Kidney (tissue), 14 donors: Measurements from ENCODE around the gene SFXN5. TPM values are rescaled to one million over a fixed set of nuclear protein-coding genes. Genes with fewer than 3 reads are reported as not detected.
"Not testable (repeated sequence)": the region's sequence is repeated elsewhere in the genome, so short reads cannot be mapped to it uniquely, and the experiment has no call there.

ENCODE experiments used
- DNase-seq, 5 donors: peaks; one replicate each; pipeline ENCODE4 v3.0.0-alpha.2; 2013 to 2020
- FAIRE-seq: peaks from 2 replicates; lab custom pipeline; 2012; peaks lifted over from hg19 to GRCh38; lab: Jason Lieb, UNC
- H3K27ac ChIP-seq, 2 donors: one replicate each; pipeline ENCODE4 v1.7.0; 2013; ENCODE audit warnings: low read depth in 2 of 2, low read length in 2 of 2, inconsistent platforms in 1 of 2
- H3K27me3 ChIP-seq: one replicate; pipeline ENCODE4 v1.7.1; 2013; ENCODE audit warnings: low read length, inconsistent platforms; ENCODE audit not compliant: control insufficient read depth, insufficient read depth
- H3K36me3 ChIP-seq, 3 donors: one replicate each; pipeline versions ENCODE4 v1.7.0 to v1.7.1; 2013; ENCODE audit warnings: low read length in 3 of 3, control low read depth in 1 of 3, inconsistent platforms in 1 of 3; ENCODE audit not compliant: insufficient read depth in 3 of 3, control insufficient read depth in 2 of 3
- H3K4me1 ChIP-seq, 3 donors: one replicate each; pipeline versions ENCODE4 v1.7.0 to v1.7.1; 2013; ENCODE audit warnings: low read length in 3 of 3, inconsistent platforms in 1 of 3, low read depth in 1 of 3; ENCODE audit not compliant: control insufficient read depth in 2 of 3, insufficient read depth in 2 of 3
- H3K4me3 ChIP-seq, 3 donors: one replicate each; pipeline versions ENCODE4 v1.7.0 to v1.8.1; 2013; ENCODE audit warnings: low read length in 3 of 3, control low read depth in 1 of 3, inconsistent platforms in 1 of 3
- H3K9ac ChIP-seq, 3 donors: one replicate each; pipeline versions ENCODE4 v1.7.0 to v1.7.1; 2013; ENCODE audit warnings: low read length in 3 of 3, control low read depth in 1 of 3, inconsistent platforms in 1 of 3
- H3K9me3 ChIP-seq, 3 donors: one replicate each; pipeline versions ENCODE4 v1.7.0 to v1.7.1; 2013; ENCODE audit warnings: low read length in 3 of 3, control low read depth in 1 of 3, inconsistent platforms in 1 of 3; ENCODE audit not compliant: control insufficient read depth in 2 of 3, insufficient read depth in 1 of 3
- intact Hi-C: fragments of 100-400 bp; cut with DNase I; formaldehyde crosslinking; loops from one replicate; pipeline ENCODE4 v1.11.1; 2022
- polyA plus RNA-seq: library from polyadenylated mRNA; stranded (reverse); fragments of 350-450 nt; fragmentation: Illumina TruSeq; extraction: RNeasy Lipid Tissue Mini Kit (QIAGEN cat#74804); gene quantifications from one replicate; pipeline ENCODE4 v1.2.3, GENCODE V29; 2014; ENCODE audit warnings: low read depth, low replicate concordance; ENCODE audit not compliant: insufficient read depth
- total RNA-seq: library from RNA; stranded (reverse); fragmentation: NEBNext Ultra II Directional; extraction: Animal tissue kit (Norgen Biotek cat#: 25700); gene quantifications from one replicate; pipeline ENCODE4 v1.2.1, GENCODE V29; 2021
- TF ChIP-seq, protein P1 (sequence below): IDR thresholded peaks from 3 replicates; pipeline ENCODE4 v1.5.1; 2012; ENCODE audit warnings: mild to moderate bottlenecking, moderate library complexity, borderline replicate concordance; ENCODE audit not compliant: insufficient read depth; ENCODE audit errors: extremely low read depth
- donor health status: control.
- donor health status: control.
- donor health status: control.
- donor health status: control.
- donor health status: control.
- donor health status: DM: yes; HTN: yes; CAD: no.
- donor health status: Normal renal cell carcinoma (clear cell type).

Gene SFXN5
- total and polyA plus RNA-seq, 2 donors from 2014 or later, result 21.4 to 35.9 TPM

DNA sequence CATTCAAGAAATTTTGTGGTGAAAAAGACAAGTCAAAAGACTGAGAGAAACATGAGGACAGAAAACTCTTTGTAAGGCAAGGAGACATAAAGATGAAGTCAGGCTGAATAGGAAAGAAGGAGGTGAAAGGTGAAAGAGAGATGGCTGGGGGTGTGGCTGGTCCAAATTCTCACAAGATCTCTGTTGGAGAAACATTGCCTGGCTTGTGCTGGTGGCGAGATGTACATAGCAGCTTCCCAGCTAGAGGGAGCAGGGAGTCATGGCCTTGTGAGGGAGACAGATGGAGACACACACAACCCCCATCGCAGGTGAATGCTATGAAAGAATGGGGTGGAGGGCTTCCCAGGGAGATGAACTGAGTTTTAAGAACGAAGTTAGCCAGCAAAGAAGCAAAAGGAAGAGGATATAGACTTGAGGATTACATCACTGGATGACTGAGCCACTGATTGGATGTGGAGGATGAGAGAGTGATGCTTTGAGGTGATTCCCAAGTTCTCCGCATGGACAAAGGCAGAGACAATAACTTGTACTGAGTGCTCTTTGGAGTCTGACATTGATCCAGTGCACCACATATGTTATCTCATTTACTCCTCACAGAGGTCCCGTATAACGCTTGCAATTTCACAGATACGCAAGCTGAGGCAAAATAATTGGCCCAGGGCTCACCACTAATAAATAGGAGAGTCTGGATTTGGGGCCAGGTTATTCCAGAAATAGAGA, 157.9 kb downstream of the SFXN5 start:
- DNase-seq, result peak in 1 of 5 donors; percentile 11
- Histone ChIP-seq H3K27ac (no peak overlapping the region), H3K4me3 (no peak overlapping the region), H3K9me3 (no peaks in the 10 kb centered on the region), H3K27me3 (peaks cover 46% of the 10 kb centered on the region), H3K36me3 (no peaks in the 10 kb centered on the region), H3K9ac (no peak overlapping the region), H3K4me1 (peaks cover 0 to 17% (median 14%) of the 10 kb centered on the region in 3 donors)
- FAIRE-seq, result no peak
- intact Hi-C loops, result no loop called here
- TF ChIP-seq, protein P1, sequence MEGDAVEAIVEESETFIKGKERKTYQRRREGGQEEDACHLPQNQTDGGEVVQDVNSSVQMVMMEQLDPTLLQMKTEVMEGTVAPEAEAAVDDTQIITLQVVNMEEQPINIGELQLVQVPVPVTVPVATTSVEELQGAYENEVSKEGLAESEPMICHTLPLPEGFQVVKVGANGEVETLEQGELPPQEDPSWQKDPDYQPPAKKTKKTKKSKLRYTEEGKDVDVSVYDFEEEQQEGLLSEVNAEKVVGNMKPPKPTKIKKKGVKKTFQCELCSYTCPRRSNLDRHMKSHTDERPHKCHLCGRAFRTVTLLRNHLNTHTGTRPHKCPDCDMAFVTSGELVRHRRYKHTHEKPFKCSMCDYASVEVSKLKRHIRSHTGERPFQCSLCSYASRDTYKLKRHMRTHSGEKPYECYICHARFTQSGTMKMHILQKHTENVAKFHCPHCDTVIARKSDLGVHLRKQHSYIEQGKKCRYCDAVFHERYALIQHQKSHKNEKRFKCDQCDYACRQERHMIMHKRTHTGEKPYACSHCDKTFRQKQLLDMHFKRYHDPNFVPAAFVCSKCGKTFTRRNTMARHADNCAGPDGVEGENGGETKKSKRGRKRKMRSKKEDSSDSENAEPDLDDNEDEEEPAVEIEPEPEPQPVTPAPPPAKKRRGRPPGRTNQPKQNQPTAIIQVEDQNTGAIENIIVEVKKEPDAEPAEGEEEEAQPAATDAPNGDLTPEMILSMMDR, result no peak

DNA sequence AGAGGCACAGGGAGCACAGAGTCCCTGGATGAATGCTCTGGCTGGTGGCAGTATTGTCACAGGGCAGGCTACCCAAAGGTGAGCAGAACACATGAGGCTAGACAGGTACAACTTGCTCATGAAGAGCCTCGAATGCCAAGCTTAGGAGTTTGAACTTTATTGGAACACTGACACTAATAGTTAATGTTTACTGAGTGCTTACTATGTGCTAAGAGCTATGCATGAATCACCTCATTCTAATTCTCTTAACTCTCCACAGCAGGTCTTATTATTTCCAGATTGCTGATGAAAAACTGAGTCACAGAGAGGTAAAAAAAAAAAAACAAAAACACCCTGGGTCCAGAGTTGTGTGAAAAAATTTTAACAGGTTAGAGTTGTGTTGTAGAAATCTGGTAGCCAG, 160.3 kb downstream of the SFXN5 start:
- H3K36me3 ChIP-seq, result no peaks in the 10 kb centered on the region
- H3K9ac ChIP-seq, result no peak overlapping the region
- peaks cover 40% of the 10 kb centered on the region for H3K27me3 ChIP-seq
- H3K27ac ChIP-seq, result no peak overlapping the region
- intact Hi-C loops, result no loop called here
- TF ChIP-seq, protein P1, result no peak
- no peak overlapping the region for H3K4me3 ChIP-seq
- no peaks in the 10 kb centered on the region for H3K9me3 ChIP-seq
- H3K4me1 ChIP-seq, result peaks cover 0 to 14% (median 11%) of the 10 kb centered on the region in 3 donors
- peak in 1 of 5 donors; percentile 4 for DNase-seq
- FAIRE-seq, result no peak

DNA sequence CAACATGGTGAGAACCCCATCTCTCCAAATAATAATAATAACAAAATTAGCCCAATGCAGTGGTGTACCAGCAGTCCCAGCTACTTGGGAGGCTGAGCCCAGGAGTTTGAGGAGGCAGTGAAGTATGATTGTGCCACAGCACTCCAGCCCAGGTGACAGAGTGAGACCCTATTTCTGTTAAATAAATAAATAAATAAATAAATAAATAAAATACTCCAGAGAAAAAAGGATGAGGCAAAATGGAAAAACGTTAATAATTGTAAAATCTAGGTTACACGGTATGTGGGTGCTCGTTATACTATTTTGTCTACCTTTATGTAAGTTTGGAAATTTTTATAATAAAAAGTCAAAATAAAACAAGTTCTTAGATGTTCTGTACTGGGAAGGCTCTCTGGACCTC, 162.8 kb downstream of the SFXN5 start:
- FAIRE-seq (no peak), DNase-seq (no peak)

DNA sequence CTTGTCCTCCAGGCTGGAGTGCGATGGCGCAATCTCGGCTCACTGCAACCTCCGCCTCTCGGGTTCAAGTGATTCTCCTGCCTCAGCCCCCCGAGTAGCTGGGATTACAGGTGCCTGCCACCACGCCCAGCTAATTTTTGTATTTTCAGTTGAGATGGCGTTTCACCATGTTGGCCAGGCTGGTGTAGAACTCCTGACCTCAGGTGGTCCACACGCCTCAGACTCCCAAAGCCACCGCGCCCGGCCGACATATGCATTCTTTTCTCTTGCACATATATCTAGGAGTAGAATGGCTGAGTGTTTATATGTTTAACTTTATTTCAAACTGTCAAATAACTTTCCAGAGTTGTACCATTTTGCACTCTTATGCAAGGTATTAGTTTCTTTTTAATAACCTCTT, 164.1 kb downstream of the SFXN5 start:
- H3K27ac ChIP-seq, H3K4me3 ChIP-seq, H3K36me3 ChIP-seq, DNase-seq, H3K9ac ChIP-seq, intact Hi-C loops, FAIRE-seq, H3K9me3 ChIP-seq, H3K4me1 ChIP-seq: not testable (repeated sequence)
- H3K27me3 ChIP-seq, result peaks cover 23% of the 10 kb centered on the region

More for the DNA sequence above, 162.8 kb downstream of the SFXN5 start:
- H3K36me3 ChIP-seq, result no peaks in the 10 kb centered on the region
- H3K27me3 ChIP-seq, result peaks cover 32% of the 10 kb centered on the region
- H3K9me3 ChIP-seq, result no peaks in the 10 kb centered on the region
- H3K27ac ChIP-seq, result no peak overlapping the region
- H3K4me1 ChIP-seq, result peaks cover 0 to 6% (median 2%) of the 10 kb centered on the region in 3 donors
- no peak overlapping the region for H3K4me3 ChIP-seq
- TF ChIP-seq, protein P1, result no peak
- intact Hi-C loops, result no loop called here
- H3K9ac ChIP-seq, result no peak overlapping the region
